NK-92 treated with Interleukin-12 subunit alpha and Interleukin-12 subunit beta, amount 100 ng/mL, for 24 hours (cell line): Measurements from ENCODE around the gene SVEP1.
"Not testable (repeated sequence)": the region's sequence is repeated elsewhere in the genome, so short reads cannot be mapped to it uniquely, and the experiment has no call there.

Experiments used
- DNase-seq: peaks from one replicate; lab custom pipeline; 2025; lab: John Stamatoyannopoulos, UW

Gene SVEP1

GRCh38 chr9:110578575-110579033 is 937 bp downstream of the SVEP1 start:
- no peak for DNase-seq

- DNase-seq: no peak
Observed at GRCh38 chr9:110575945-110576344, 3.6 kb downstream of the SVEP1 start.

- no peak for DNase-seq
Observed at GRCh38 chr9:110575169-110575568, 4.4 kb downstream of the SVEP1 start.

- no peak for DNase-seq
Observed at GRCh38 chr9:110573305-110573704, 6.2 kb downstream of the SVEP1 start.

GRCh38 chr9:110571801-110572483 is 7.6 kb downstream of the SVEP1 start:
- no peak for DNase-seq

- DNase-seq: no peak
Observed at GRCh38 chr9:110566156-110566555, 13.4 kb downstream of the SVEP1 start.

GRCh38 chr9:110561826-110562225 is 17.7 kb downstream of the SVEP1 start:
- no peak for DNase-seq

GRCh38 chr9:110559869-110560268 is 19.7 kb downstream of the SVEP1 start:
- no peak for DNase-seq

GRCh38 chr9:110555551-110556331 is 23.8 kb downstream of the SVEP1 start:
- no peak for DNase-seq

- no peak for DNase-seq
Observed at GRCh38 chr9:110546411-110546871, 33.1 kb downstream of the SVEP1 start.

GRCh38 chr9:110545705-110546104 is 33.8 kb downstream of the SVEP1 start:
- no peak for DNase-seq

GRCh38 chr9:110543631-110544051 is 35.9 kb downstream of the SVEP1 start:
- no peak for DNase-seq

- DNase-seq: no peak
Observed at GRCh38 chr9:110541950-110542349, 37.6 kb downstream of the SVEP1 start.

GRCh38 chr9:110538647-110539041 is 40.9 kb downstream of the SVEP1 start:
- DNase-seq: no peak

- no peak for DNase-seq
Observed at GRCh38 chr9:110537841-110538646, 41.5 kb downstream of the SVEP1 start.

- DNase-seq: no peak
Observed at GRCh38 chr9:110536822-110537221, 42.7 kb downstream of the SVEP1 start.

- DNase-seq: not testable (repeated sequence)
Observed at GRCh38 chr9:110534162-110534561, 45.4 kb downstream of the SVEP1 start.

- no peak for DNase-seq
Observed at GRCh38 chr9:110532908-110533665, 46.5 kb downstream of the SVEP1 start.

GRCh38 chr9:110531776-110532175 is 47.8 kb downstream of the SVEP1 start:
- DNase-seq: no peak

GRCh38 chr9:110531241-110531640 is 48.3 kb downstream of the SVEP1 start:
- DNase-seq: not testable (repeated sequence)

GRCh38 chr9:110528645-110529044 is 50.9 kb downstream of the SVEP1 start:
- DNase-seq: no peak

- DNase-seq: no peak
Observed at GRCh38 chr9:110526426-110526825, 53.1 kb downstream of the SVEP1 start.
